GM23338 (cell line): Measurements from ENCODE around the gene ARL6IP4.

Source experiments
- CREB1 ChIP-seq: fragments of 250-450 bp; sonication (Bioruptor Pico); IDR thresholded peaks from 2 replicates; pipeline ENCODE4 v1.5.0; 2020; ENCODE audit warnings: low read depth, mild to moderate bottlenecking, moderate library complexity
- CTCF ChIP-seq, 2 experiments: fragments of 200-600 bp in 1 of 2; sonication (generic) in 1 of 2; conservative IDR thresholded peaks; 2 replicates each; pipeline versions ENCODE4 v1.5.1 to v1.6.1; 2016 to 2017; ENCODE audit warnings: antibody characterized with exemption in 2 of 2, low read depth in 2 of 2, mild to moderate bottlenecking in 2 of 2, moderate library complexity in 1 of 2
- ETS1 ChIP-seq: IDR thresholded peaks from 2 replicates; pipeline ENCODE4 v1.6.1; 2016; ENCODE audit warnings: antibody characterized with exemption
- EZH2 ChIP-seq: fragments of 200-600 bp; sonication (generic); IDR thresholded peaks from one replicate; pipeline ENCODE4 v1.8.0; 2017; ENCODE audit warnings: antibody characterized with exemption, mild to moderate bottlenecking, low read depth; ENCODE audit not compliant: unreplicated experiment
- EZH2phosphoT487 ChIP-seq: fragments of 200-600 bp; sonication (generic); IDR thresholded peaks from one replicate; pipeline ENCODE4 v1.8.1; 2018; ENCODE audit warnings: antibody characterized with exemption; ENCODE audit not compliant: unreplicated experiment
- JUNB ChIP-seq: IDR thresholded peaks from one replicate; pipeline ENCODE4 v1.6.1; 2016; ENCODE audit warnings: antibody characterized with exemption; ENCODE audit not compliant: unreplicated experiment
- POLR2AphosphoS5 ChIP-seq: IDR thresholded peaks from 2 replicates; pipeline ENCODE4 v1.6.1; 2016; ENCODE audit warnings: antibody characterized with exemption, low read depth
- STAT1 ChIP-seq: IDR thresholded peaks from one replicate; pipeline ENCODE4 v1.6.1; 2016; ENCODE audit warnings: antibody characterized with exemption; ENCODE audit not compliant: unreplicated experiment
- ZNF114 ChIP-seq: fragments of 250-450 bp; sonication (Bioruptor Pico); IDR thresholded peaks from 2 replicates; pipeline ENCODE4 v1.5.0; 2020; ENCODE audit warnings: mild to moderate bottlenecking, moderate library complexity

GRCh38 chr12:122994781-122995502, 14.5 kb downstream of the ARL6IP4 start:
- no peak for TF ChIP-seq EZH2phosphoT487
- no peak for TF ChIP-seq CTCF (conservative IDR thresholded peaks at IDR 0.05; ENCODE audit: low read depth in 2 of 2)
- TF ChIP-seq ETS1: no peak
- TF ChIP-seq EZH2: no peak
- TF ChIP-seq JUNB: no peak
- TF ChIP-seq CREB1 (CRISPR knock-in tag): no peak
- no peak for TF ChIP-seq POLR2AphosphoS5
- no peak for TF ChIP-seq ZNF114 (CRISPR knock-in tag)
- TF ChIP-seq STAT1: no peak
